ENCODE results near the gene KCNIP4. TPM values are rescaled to one million over a fixed set of nuclear protein-coding genes. Genes with fewer than 3 reads are reported as not detected.

Gene KCNIP4
- total and polyA plus RNA-seq, 10 of the 15 experiments (the other 5 are each of a cell fraction or from before 2014, with no cell fraction given), result 0.03 to 0.23 (median 0.13) TPM; not detected in 7

- H4K20me1 ChIP-seq (ENCODE audit: control insufficient read depth, insufficient read depth), result no peaks in the 10 kb centered on the region
- ChIA-PET SMC1A (ENCODE audit: uncharacterized antibody, unreplicated experiment) (no interaction called here), POLR2A (no interaction called here), RAD21 (ENCODE audit: unreplicated experiment) (no interaction called here), CTCF (no interaction called here)
- H3K27me3 ChIP-seq (replicated peaks in 1 of 2; ENCODE audit: control insufficient read depth in 2 of 2, insufficient read depth in 2 of 2, low read length in 1 of 2), result no peaks in the 10 kb centered on the region
- no TSS peak for BruUV-seq (replicated peaks)
- ATAC-seq (no peak), DNase-seq (ENCODE audit: low read depth, low spot score) (no peak), FAIRE-seq (no peak)
- no peaks in the 10 kb centered on the region for H3K79me2 ChIP-seq (ENCODE audit: control insufficient read depth, insufficient read depth, low read length)
- 0% methylated on average over 3 of the region's 3 CpGs for WGBS (ENCODE audit: insufficient coverage, insufficient replicate concordance, low lambda C conversion rate, missing lambda C conversion rate)
- H3K9ac ChIP-seq (ENCODE audit: control insufficient read depth, insufficient read depth, low read length), result no peak overlapping the region
- no peaks in the 10 kb centered on the region for H3K4me1 ChIP-seq (ENCODE audit: control insufficient read depth, insufficient read depth, low read length)
- H3K9me3 ChIP-seq (replicated peaks; ENCODE audit: control insufficient read depth, insufficient read depth, low read length), result no peaks in the 10 kb centered on the region
- no peak overlapping the region for H3K4me3 ChIP-seq
- H3K27ac ChIP-seq (ENCODE audit: control insufficient read depth, insufficient read depth), result no peak overlapping the region
- no peaks in the 10 kb centered on the region for H3K36me3 ChIP-seq (ENCODE audit: control insufficient read depth in 2 of 2, insufficient read depth in 2 of 2, low read length in 1 of 2)
- H3K4me2 ChIP-seq (ENCODE audit: control insufficient read depth, insufficient read depth), result no peak overlapping the region
- H2AFZ ChIP-seq (ENCODE audit: control insufficient read depth, low read depth, low read length), result no peak overlapping the region
- in situ Hi-C loops (cut with MboI) (no loop called here), intact Hi-C loops (cut with micrococcal nuclease; ENCODE audit: unreplicated experiment) (no loop called here)
- TF ChIP-seq REST (IDR thresholded peaks at IDR 0.05; ENCODE audit: low read depth, low read length), result no peak
- TF ChIP-seq ZBED1 (IDR thresholded peaks at IDR 0.05; ENCODE audit: borderline replicate concordance), result no peak
- no peak for TF ChIP-seq NFYA (IDR thresholded peaks at IDR 0.05; ENCODE audit: borderline replicate concordance, low read depth, low read length)
- TF ChIP-seq JUNB (IDR thresholded peaks at IDR 0.05), result no peak
- no peak for TF ChIP-seq HCFC1 (IDR thresholded peaks at IDR 0.05; ENCODE audit: low read length)
- TF ChIP-seq BMI1 (IDR thresholded peaks at IDR 0.05; ENCODE audit: borderline replicate concordance), result no peak
- TF ChIP-seq BCL11A (IDR thresholded peaks at IDR 0.05; ENCODE audit: low read depth, low read length), result no peak
- no peak for TF ChIP-seq CUX1 (IDR thresholded peaks at IDR 0.05; ENCODE audit: insufficient replicate concordance, low read depth, low read length)
- TF ChIP-seq FOXM1 (IDR thresholded peaks at IDR 0.05; ENCODE audit: low read depth, low read length), result no peak
- TF ChIP-seq E4F1 (IDR thresholded peaks at IDR 0.05; ENCODE audit: borderline replicate concordance, partially characterized antibody), result no peak
- TF ChIP-seq HDAC2 (IDR thresholded peaks at IDR 0.05), result no peak
- TF ChIP-seq NRF1 (conservative IDR thresholded peaks at IDR 0.05; ENCODE audit: low read depth, low read length), result no peak
- no peak for TF ChIP-seq CBFB (IDR thresholded peaks at IDR 0.05; ENCODE audit: low read depth)
- TF ChIP-seq JUND (IDR thresholded peaks at IDR 0.05; ENCODE audit: low read depth, low read length), result no peak
Observed at GRCh38 chr4:21962691-21963090, 14.1 kb upstream of the KCNIP4 start.

All from GM12878 (cell line).